Measurements from ENCODE around the gene DEXI.
"Not testable (repeated sequence)": the region's sequence is repeated elsewhere in the genome, so short reads cannot be mapped to it uniquely, and the experiment has no call there.

The DEXI gene

DNA sequence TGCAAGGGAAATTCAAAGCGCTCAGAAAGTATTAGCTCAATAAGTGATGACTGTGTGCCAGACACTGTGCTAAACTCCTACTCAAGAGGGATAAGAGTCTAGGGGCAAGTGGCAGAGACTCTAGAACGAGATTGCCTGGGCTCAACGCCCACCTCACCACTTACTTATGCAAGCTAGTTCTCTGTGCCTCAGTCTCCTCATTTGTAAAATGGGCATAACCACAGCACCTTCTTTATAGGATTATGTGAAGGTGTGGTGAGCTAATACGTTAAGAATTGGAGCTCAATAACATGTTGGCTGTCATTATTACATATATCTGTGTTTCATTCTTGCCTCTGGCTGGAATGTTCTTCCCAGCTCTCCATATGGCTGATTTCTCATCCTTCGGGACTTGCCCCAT is 15.4 kb downstream of the DEXI start:
- no peak for DNase-seq (ENCODE audit: low read depth)

DNA sequence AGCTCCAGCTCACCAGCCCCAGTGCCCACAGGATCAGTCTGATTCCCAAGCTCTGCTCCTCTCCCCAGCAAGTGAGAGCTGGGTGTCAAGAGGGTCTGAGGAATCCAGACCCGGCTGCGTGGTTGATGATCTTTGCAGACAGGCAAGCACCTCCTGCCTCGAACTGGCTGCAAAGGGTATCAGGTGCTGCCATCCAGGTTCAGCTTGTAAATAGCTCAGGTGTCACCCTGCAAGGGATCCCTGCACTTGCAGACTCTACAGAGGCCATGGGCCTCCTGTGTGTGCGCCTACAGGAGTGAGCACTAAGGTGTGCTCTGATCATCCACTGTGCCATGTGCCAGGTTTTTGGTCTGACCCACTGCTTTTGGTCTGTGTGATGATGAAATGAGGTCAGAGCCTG is 16.2 kb downstream of the DEXI start:
- DNase-seq (ENCODE audit: low read depth), result no peak

DNA sequence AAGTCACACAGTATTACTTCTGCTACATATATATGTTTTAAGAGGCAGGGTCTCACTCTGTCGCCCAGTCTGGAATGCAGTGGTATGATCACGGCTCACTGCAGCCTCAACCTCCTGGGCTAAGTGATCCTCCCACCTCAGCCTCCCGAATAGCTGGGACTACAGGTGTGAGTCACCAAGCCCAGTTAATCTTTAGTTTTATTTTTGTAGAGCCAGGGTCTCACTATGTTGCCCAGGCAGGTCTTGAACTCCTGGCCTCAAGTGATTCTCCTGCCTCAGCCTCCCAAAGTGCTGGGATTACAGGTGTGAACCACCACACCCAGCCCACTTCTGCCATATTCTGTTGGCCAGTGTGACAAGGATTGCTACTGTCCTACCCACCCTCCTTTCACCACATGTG is 17.0 kb downstream of the DEXI start:
- DNase-seq (ENCODE audit: low read depth), result not testable (repeated sequence)

DNA sequence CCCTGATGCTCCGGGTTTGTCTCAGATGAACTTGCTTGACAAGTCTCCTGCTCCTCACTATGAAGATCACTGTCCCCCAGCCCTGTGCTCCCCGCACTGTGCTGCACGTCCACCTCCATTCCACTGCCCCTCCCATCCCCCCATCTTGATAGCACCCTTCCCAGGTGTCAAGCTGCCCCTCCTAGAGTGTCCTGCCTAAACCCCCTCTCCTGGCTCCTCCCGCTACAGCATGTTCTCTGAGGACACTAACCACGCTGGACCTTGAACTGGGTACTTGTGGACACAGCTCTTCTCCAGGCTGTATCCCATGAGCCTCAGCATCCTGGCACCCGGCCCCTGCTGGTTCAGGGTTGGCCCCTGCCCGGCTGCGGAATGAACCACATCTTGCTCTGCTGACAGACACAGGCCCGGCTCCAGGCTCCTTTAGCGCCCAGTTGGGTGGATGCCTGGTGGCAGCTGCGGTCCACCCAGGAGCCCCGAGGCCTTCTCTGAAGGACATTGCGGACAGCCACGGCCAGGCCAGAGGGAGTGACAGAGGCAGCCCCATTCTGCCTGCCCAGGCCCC is 18.5 kb downstream of the DEXI start:
- DNase-seq (ENCODE audit: low read depth), result no peak

DNA sequence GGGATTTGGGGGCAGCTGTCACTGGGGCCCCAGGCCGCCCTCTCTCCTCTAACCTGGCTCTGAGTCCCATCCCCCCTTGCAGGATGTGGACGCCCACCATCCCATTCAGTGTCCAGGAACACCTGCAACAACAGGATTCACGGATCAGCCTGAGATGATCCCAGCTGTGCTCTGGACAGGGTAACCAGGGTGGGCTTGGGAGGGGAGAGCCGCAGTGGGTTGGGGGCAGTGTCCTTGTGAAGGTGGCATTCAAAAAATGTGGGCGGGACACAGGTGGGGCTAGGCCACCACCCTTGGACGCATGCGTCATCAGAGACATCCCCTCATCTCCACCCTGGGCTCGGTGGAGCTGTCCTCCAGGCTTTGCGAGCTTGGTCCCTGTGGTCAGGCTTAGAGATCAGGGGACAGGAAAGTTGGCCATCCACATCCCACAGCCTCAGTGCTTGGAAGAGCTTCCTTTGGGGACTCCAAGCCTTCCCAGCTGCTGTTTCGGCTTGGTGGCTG is 19.1 kb downstream of the DEXI start:
- DNase-seq (ENCODE audit: low read depth), result no peak

DNA sequence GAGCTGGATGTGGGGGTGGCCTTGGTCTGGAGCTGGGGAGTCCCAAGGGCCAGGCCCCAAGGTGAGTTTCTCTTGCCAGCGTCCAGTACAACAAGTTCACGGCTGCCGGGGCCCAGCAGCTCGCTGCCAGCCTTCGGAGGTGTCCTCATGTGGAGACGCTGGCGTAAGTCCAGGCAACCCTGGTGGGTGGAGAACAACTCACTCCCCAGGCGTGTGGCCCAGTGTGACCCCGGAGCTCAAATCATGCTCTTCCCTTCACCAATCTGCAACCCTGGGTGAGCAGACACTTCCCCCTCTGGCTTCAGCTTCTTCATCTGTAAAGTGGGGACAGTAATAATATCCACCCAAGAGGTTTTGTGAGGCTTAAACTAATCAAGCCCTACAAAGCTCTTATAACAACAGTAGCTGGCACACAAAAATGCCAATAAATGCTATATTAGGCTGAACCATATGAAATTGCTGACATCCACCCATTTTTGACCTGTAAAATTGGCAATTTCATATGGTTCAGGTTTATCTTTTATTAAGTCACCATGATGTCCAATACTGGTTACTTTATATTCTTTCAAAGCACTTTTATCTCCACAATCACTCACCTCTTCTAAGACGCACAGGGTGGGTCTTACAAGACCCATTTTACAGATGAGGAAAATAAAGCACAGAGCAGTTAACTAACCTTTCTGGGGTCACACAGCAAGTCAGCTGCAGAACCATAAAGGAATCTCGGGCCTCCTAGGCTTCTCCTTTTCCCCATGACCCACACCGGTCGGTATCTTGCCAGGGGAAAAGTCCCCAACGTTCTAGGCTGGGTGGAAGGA is 19.7 kb downstream of the DEXI start:
- DNase-seq (ENCODE audit: low read depth), result no peak

DNA sequence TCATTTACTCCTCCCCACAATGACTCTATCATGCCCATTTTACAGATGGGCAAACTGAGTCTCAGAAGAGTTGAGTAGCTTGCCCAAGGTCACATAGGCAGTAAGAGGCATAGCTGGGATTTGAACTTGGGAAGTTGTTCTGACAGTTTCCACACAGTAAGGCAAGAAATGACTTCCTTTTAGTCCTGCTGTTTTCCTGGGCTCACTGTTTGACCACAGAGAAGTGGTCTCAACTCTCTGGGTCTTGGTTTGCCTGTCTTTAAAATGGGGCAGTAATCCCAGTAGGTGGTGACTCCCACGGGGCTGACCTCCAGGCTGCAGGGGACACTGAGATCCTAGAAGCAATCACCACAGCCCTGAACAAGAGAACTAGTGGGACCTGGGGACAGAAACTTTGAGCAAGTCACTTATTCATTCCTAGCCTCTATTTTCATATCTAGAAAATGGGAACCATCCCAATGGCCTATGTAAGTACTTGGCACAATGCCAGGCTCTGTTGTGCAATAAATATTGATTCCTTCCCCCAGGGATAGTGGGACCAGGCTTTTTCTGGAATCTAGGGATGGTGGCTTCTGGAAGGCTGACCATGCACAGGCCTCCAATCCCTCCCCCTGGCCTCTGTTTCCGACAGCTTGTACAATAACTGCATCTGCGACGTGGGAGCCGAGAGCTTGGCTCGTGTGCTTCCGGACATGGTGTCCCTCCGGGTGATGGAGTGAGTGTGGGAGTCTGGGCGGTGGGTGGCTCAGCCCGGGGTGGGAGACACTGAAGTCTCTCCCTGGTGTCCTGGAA is 20.5 kb downstream of the DEXI start:
- DNase-seq (ENCODE audit: low read depth), result no peak

DNA sequence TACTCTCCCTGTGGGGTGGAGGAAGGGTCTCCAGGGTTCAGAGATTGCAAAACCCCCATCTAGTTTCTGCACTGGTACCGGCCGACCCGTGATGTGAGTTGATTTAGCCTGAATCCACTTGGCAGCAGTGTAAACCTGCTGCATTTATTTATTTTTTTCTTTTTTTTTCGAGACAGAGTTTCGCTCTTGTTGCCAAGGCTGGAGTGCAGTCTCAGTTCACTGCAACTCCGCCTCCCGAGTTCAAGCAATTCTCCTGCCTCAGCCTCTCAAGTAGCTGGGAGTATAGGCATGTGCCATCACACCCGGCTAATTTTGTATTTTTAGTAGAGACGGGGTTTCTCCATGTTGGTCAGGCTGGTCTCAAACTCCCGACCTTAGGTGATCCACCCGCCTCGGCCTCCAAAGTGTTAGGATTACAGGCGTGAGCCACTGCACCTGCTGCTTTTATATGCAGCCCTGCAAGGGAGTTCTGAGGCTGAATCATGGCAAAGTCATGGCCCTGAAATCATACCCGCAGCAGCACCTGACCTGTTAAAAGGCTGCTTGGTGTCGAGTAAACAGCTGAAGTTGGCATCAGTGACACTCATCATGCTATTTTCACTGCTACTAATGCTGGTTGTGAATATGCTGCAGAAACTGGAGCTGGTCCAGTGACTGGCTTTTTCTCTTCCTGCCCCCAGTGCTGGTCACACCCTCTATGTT is 21.4 kb downstream of the DEXI start:
- no peak for DNase-seq (ENCODE audit: low read depth)

DNA sequence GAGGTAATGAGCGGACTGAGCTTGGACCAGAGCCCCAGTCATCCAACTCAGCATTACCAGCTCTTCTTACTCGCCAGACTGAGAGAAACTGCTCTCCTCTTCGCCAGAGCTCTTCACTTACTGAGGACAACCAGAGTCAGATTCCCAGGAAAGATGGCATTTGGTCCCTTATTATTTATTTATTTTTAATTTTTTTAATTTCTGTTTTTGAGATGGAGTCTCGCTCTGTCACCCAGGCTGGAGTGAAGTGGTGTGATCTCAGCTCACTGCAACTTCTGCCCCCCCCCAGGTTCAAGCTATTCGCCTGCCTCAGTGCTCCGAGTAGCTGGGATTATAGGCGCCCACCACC is 23.3 kb downstream of the DEXI start:
- DNase-seq (ENCODE audit: low read depth), result no peak

DNA sequence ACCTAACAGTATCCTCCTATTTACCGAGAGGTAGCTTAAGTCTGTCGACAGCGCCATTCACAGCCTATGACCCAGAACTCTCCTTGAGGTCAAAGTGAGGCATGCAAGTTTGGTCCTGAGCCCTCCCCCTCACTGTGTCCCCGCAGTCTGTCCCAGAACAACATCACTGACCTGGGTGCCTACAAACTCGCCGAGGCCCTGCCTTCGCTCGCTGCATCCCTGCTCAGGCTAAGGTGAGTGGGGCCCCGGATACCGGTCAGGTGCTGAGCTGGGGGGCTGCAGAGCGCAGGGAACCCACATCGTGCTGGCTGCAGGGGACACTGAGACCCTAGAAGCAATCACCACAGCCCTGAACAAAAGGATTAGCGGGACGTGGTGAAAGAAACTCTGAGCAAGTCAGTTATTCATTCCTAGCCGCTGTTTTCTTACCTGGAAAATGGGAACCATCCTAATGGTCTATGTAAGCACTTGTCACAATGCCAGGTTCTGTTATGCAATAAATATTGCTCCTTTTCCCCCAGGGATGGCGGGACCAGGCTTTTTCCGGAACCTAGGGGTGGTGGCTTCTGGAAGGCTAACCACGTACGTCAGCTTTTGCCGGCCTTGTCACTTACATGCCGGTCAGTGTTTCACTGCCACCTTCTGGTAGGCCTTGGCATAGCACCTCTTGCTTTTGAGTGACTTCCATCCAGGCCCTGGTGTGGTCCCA is 23.8 kb downstream of the DEXI start:
- DNase-seq (ENCODE audit: low read depth), result peak; percentile 91

DNA sequence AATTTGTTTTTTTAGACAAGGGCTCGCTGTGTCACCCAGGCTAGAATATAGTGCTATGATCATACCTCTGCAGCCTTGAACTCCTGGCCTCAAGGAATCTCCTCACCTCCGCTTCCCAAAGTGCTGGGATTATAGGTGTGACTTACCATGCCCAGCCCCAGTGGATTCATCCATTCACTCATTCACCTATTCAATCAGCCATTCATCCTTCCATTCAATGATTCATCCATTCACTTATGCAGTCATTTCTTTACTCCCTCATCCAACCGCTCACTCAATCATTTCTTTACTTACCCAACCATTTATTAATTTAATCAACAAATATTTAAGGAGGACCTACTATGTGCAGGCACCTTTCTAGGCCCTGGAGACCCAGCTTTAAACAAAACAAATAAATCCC is 25.7 kb downstream of the DEXI start:
- DNase-seq (ENCODE audit: low read depth), result no peak

DNA sequence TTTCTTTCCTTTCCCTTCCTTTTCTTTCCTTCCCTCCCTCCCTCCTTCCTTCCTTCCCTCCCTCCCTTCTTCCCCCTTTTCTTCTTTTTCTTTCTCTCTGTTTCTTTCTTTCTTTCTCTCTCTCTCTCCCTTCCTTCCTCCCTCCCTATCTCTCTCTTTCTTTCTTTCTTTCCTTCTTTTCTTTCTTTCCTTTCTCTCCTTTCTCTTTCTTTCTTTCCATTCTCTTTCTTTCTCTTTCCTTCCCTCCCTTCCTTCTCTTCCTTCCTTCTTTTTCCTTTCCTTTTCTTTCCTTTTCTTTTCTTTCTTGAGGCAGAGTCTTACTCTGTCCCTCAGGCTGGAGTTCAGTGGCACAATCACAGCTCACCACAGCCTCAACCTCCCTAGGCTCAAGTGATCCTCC is 31.0 kb downstream of the DEXI start:
- no peak for DNase-seq (ENCODE audit: low read depth)

DNA sequence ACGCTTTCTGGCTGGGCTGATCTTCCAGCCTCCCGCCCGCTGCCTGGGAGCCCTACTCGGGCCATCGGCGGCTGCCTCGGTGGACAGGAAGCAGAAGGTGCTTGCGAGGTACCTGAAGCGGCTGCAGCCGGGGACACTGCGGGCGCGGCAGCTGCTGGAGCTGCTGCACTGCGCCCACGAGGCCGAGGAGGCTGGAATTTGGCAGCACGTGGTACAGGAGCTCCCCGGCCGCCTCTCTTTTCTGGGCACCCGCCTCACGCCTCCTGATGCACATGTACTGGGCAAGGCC is 34.6 kb downstream of the DEXI start:
- no peak for DNase-seq (ENCODE audit: low read depth)

DNA sequence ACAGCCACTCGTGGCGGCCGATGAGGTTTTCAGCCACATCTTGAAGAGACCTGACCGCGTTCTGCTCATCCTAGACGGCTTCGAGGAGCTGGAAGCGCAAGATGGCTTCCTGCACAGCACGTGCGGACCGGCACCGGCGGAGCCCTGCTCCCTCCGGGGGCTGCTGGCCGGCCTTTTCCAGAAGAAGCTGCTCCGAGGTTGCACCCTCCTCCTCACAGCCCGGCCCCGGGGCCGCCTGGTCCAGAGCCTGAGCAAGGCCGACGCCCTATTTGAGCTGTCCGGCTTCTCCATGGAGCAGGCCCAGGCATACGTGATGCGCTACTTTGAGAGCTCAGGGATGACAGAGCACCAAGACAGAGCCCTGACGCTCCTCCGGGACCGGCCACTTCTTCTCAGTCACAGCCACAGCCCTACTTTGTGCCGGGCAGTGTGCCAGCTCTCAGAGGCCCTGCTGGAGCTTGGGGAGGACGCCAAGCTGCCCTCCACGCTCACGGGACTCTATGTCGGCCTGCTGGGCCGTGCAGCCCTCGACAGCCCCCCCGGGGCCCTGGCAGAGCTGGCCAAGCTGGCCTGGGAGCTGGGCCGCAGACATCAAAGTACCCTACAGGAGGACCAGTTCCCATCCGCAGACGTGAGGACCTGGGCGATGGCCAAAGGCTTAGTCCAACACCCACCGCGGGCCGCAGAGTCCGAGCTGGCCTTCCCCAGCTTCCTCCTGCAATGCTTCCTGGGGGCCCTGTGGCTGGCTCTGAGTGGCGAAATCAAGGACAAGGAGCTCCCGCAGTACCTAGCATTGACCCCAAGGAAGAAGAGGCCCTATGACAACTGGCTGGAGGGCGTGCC is 35.1 kb downstream of the DEXI start:
- DNase-seq (ENCODE audit: low read depth), result no peak

DNA sequence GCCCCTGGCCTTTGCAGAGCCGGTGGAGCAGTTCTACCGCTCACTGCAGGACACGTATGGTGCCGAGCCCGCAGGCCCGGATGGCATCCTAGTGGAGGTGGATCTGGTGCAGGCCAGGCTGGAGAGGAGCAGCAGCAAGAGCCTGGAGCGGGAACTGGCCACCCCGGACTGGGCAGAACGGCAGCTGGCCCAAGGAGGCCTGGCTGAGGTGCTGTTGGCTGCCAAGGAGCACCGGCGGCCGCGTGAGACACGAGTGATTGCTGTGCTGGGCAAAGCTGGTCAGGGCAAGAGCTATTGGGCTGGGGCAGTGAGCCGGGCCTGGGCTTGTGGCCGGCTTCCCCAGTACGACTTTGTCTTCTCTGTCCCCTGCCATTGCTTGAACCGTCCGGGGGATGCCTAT is 35.8 kb downstream of the DEXI start:
- DNase-seq (ENCODE audit: low read depth), result no peak

DNA sequence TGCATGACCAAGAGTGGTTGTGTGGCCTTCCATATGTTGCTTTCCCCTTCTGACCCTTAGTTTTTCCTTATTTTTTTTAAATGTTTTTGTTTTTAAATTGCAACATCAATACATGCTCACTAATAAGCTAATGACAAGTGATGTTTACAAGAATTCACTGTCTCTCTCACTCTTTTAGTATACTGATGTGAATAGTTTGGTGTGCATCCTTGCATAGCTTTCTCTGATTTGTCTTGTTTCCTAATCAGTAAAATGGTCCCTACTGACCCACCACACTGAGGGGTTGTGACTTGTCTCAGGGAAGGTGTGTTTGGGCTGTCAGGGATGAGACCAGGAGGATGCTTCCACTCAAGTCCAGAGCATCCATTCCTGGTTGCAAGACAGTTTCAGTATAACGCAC is 39.3 kb downstream of the DEXI start:
- no peak for DNase-seq (ENCODE audit: low read depth)

DNA sequence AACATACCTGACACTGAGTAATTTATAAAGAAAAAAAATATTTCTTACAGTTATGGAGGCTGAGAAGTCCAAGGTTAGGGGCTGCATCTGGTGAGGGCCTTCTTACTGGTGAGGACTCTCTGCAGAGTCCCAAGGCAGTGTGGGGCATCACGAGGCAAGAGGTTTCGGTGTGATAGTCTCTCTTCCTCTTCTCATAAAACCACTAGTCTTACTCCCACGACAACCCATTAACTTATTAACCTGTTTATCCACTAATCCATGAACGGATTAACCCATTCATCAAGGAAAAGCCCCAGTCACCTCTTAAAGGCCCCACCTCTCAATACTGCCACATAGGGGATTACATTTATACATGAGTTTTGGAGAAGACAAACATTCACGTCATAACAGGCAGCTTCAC is 45.1 kb downstream of the DEXI start:
- DNase-seq (ENCODE audit: low read depth), result no peak

DNA sequence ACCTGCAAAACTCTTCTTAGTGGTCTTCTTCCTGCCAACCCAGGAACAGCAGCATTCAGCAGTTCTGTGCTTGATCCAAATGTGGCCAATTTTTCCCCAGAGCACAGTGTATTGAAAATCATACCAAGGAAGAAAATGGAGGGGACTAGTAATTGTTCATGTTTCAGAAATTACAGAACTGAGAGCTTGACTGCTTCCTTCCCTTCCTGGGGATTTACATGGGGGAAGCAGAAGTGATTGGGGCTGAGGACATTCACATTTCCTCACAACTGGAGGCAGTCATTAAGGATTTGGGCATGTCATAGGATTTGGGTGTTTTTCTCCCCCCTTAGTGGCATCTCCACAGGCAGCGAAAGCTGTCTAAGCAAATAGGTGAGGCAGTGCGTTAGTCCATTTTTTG is 45.5 kb downstream of the DEXI start:
- no peak for DNase-seq (ENCODE audit: low read depth)

DNA sequence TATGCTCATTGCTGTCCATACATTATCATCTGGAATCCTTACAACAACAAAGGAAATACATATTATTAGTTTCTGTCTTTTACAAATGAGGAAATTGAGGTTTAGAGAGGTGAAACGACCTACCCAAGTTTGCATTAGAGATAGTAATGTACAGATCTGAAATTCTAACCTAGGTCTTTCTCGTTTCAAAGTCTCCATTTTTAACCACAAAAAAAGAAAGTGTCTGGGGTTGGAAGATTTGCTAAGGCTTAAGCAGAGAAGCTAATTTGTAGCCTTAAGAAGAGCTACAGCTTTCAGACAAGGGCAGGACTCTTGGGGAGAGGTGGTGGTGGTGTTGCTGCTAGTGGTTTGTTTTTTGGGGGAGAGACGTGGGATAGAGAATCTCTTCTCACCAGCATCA is 46.1 kb downstream of the DEXI start:
- no peak for DNase-seq (ENCODE audit: low read depth)

DNA sequence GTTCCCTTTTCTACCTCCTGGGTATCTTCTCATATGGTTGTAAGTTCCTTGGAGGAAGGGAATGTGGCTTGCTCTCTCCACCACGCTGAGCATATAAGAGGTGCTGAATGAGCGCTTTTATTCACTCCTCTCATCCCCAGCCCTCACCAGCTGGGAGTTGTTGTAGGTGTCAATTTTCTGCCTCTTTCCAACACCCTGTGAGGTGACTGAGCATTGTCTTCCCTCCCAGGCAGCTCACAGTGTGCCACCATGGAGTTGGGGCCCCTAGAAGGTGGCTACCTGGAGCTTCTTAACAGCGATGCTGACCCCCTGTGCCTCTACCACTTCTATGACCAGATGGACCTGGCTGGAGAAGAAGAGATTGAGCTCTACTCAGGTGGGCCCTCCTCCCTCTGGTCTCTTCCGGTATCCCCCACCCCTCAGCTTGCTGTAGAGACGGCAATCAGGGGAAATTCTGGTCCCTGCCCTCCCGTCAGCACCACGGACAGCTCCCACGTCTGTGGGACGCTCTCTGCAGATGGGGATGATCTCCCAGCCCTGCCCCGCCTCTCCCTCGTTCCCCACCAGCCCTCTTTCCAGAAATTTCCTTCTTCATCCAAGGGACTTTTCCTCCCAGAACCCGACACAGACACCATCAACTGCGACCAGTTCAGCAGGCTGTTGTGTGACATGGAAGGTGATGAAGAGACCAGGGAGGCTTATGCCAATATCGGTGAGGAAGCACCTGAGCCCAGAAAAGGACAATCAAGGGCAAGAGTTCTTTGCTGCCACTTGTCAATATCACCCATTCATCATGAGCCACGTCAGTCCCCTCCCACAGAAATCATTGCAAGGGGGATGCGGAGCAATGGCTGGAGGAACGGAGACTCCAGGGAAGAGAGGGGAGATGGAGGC is 47.0 kb downstream of the DEXI start:
- no peak for DNase-seq (ENCODE audit: low read depth)
